ENCODE results near the gene MDK.

Gene MDK

DNA sequence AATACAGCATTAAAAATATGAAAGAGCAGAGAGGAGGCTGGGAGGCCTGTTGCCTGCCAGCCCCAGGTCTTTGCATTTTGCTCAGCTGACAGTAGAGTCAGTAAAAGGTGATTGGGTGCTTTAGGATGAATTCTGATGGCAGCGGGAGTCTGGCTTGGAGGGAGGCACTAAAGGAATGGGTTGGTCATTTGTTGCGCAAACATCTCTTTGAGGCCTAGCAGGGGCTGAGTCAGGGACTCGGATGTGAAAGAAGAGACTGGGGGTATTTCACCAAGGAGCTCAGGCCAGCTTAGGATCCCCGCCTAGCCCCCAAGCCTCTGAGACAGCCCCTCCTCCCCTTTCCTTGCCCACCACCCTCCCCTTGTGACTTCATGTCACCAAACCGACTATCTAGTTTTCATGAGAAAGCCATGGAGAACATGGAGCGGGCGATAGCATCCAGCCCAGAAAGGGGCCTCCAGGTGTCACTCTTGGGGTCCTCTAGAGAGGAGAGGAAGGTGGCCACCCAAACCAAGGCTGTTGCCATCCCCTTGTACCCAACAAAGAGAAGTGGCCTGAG is 24.5 kb upstream of the MDK start:
- no peak for DNase-seq (ENCODE audit: insufficient read length, low spot score)
- FAIRE-seq = no peak
- TF ChIP-seq POLR2A (IDR thresholded peaks at IDR 0.05; ENCODE audit: low read depth, low read length) = no peak
- no peak for TF ChIP-seq POLR2AphosphoS5 (IDR thresholded peaks at IDR 0.05; ENCODE audit: low read depth, low read length)
- TF ChIP-seq TAF1 (IDR thresholded peaks at IDR 0.05; ENCODE audit: low read depth, low read length) = no peak
- TF ChIP-seq SPI1 (IDR thresholded peaks at IDR 0.05; ENCODE audit: low read depth, low read length) = no peak
- no peak for TF ChIP-seq PAX5 (IDR thresholded peaks at IDR 0.05; ENCODE audit: insufficient read depth, low read length, severe bottlenecking)
- no peak for TF ChIP-seq POU2F2 (IDR thresholded peaks at IDR 0.05; ENCODE audit: low read depth, low read length)

DNA sequence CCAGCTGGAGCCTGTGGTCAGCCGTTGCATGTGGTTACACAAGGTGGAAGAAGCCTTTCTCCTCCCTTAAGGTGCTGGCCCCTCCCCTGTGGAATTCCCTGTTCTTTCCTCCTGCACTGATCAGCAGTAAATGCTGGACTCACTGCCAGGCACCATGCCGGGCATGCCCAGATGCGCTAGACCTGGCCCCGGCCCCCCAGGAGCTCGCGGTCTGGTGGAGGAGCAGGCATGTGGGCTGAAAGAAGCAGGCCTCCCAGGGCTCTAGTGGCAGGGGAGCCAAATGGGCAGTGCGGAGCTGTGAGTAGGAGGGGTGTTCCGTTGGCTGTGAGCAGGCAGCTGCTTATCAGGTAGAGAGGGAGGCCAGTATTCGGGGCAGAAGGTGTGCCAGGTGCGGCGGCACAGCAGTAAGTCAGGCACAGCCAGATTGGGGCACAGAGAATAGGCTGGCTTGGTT is 24.0 kb upstream of the MDK start:
- DNase-seq (ENCODE audit: insufficient read length, low spot score) (no peak), FAIRE-seq (no peak)
- TF ChIP-seq POLR2A (IDR thresholded peaks at IDR 0.05; ENCODE audit: low read depth, low read length) = no peak
- no peak for TF ChIP-seq PAX5 (IDR thresholded peaks at IDR 0.05; ENCODE audit: insufficient read depth, low read length, severe bottlenecking)
- TF ChIP-seq POU2F2 (IDR thresholded peaks at IDR 0.05; ENCODE audit: low read depth, low read length) = no peak
- TF ChIP-seq SPI1 (IDR thresholded peaks at IDR 0.05; ENCODE audit: low read depth, low read length) = no peak
- no peak for TF ChIP-seq POLR2AphosphoS5 (IDR thresholded peaks at IDR 0.05; ENCODE audit: low read depth, low read length)
- TF ChIP-seq TAF1 (IDR thresholded peaks at IDR 0.05; ENCODE audit: low read depth, low read length) = no peak

DNA sequence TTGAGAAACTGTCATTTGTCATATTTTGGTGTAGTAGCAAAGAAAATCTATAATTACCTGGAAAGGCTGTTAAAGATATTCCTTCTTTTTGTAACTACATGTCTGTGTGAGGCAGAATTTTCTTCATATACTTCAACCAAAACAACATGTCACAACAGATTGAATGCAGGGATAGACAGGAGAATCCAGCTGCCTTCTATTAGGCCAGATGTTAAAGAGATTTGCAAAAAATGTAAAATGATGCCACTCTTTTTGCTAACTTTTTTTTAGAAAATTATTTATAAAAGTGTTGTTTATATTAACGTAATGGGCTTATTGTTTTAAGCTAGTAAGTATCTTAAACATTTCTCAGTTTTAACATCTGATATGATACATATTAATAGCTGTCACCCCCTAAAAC is 21.5 kb upstream of the MDK start:
- no peak for DNase-seq (ENCODE audit: insufficient read length, low spot score)
- FAIRE-seq = no peak
- no peak for TF ChIP-seq POU2F2 (IDR thresholded peaks at IDR 0.05; ENCODE audit: low read depth, low read length)
- TF ChIP-seq POLR2AphosphoS5 (IDR thresholded peaks at IDR 0.05; ENCODE audit: low read depth, low read length) = no peak

DNA sequence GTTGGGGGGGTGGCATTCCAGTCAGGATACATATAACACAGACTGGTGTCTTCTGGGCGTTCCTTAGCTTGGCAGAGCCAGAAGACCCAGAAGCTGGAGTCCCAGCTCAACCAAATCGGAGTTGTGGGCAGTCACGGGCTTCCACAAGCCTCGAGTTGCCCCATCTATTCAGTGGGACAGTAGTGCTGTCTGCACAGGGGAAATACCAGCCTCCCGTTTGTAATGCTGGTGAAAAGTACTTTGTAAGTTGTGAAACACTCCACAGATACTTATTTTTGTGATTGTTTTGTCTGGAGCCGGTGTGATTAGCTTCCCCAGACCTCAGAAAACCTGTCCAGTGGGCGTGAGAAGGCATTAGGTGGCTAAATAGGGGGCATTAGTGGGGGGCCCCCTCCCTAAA is 20.6 kb upstream of the MDK start:
- DNase-seq (ENCODE audit: insufficient read length, low spot score) (no peak), FAIRE-seq (no peak)
- TF ChIP-seq TAF1 (IDR thresholded peaks at IDR 0.05; ENCODE audit: low read depth, low read length) = no peak
- no peak for TF ChIP-seq SPI1 (IDR thresholded peaks at IDR 0.05; ENCODE audit: low read depth, low read length)
- no peak for TF ChIP-seq POLR2A (IDR thresholded peaks at IDR 0.05; ENCODE audit: low read depth, low read length)
- TF ChIP-seq PAX5 (IDR thresholded peaks at IDR 0.05; ENCODE audit: insufficient read depth, low read length, severe bottlenecking) = no peak
- no peak for TF ChIP-seq POLR2AphosphoS5 (IDR thresholded peaks at IDR 0.05; ENCODE audit: low read depth, low read length)

DNA sequence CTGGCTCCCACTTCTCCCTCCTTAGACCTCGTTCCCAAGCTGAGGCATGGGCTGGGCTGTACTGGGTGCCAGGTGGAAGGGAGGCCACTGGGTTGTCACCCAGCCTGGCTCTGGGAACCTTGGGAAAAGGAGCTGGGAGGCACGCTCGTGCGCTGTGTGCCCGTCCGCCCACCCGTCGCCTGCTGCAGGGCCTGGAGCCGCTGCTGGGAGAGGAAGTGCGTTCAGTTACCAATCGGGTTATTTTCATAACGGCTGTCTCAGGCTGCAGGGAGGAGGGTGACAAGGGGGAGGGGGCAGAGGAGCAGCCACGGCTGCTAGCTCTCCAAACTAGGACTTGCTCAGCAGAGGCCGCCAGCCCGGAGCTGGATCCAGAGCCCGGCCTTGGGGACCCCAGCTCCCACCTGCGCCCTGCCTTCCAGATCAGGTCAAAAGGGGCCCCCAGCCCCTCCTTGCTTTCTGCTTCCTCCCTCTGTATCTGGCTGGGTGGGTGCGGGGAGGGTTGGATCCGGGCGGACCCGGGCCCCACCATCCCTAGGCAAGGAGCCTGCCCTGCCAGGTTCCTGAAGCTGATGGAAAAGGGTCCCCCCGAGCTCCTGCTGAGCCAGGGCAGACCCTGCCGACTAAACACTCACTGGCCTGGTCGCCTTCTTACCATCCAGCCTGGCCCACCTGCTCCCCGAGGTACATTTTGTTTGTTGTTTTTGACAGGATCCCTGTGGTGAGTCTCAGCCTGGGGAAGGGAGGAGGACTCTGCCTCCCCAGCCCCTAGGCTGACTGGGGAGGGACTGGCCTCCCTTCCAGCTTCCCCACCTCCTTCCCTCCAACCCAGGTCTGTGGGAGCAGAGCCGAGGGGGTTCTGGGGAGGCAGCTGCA is 19.9 kb upstream of the MDK start:
- peak; percentile 97 for DNase-seq (ENCODE audit: insufficient read length, low spot score)
- FAIRE-seq = peak; percentile 99
- TF ChIP-seq PAX5 (IDR thresholded peaks at IDR 0.05; ENCODE audit: insufficient read depth, low read length, severe bottlenecking) (no peak), POU2F2 (IDR thresholded peaks at IDR 0.05; ENCODE audit: low read depth, low read length) (peak; percentile 58; the same call in 1 of the 2 replicates), SPI1 (IDR thresholded peaks at IDR 0.05; ENCODE audit: low read depth, low read length) (peak; percentile 95), POLR2AphosphoS5 (IDR thresholded peaks at IDR 0.05; ENCODE audit: low read depth, low read length) (peak; percentile 73), TAF1 (IDR thresholded peaks at IDR 0.05; ENCODE audit: low read depth, low read length) (0 out of 2 replicates have a peak, but pooled peaks have one; percentile 40), POLR2A (IDR thresholded peaks at IDR 0.05; ENCODE audit: low read depth, low read length) (peak; percentile 56; the same call in 1 of the 2 replicates)

DNA sequence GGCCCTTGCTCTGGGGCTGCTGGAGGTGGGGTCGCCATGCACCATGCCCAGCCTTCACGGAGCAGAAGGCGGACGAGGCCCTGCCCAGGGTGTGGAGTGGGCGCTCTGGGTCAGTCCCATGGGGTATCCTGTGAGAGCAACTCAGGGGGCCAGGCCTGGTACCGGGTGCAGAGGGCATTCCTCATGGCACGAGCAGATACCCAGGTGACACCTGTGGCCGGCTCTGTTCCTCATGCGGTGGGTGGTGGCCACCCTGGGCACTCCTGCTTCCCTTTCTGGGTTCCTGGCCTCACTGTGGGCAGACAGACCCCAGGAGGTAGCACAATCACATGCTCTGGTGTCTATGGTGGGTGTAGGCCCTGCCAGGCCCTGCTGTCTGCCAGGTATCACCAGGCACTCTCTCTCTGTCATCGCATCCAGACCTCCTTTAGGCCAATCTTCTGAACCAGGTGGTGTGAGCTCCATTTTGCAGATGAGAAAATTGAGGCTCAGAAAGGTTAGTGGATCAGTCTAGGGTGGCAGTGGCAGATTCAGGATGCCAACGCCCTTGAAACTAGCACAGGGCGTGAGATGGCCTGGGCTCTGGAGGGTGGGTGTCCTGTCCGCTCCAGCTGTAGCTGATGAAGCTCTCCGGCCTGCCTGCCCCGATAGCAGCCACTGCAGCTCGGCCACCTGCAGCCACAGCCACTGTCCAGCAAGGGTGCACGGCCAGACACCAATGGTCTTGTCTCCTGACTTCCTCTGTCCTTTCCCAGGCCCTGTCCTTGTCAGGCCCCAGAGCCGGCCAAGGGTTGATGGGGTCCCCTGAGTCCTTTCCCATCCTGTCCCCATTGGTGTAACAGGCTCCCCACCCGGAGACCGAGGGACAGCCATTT is 19.1 kb upstream of the MDK start:
- DNase-seq (ENCODE audit: insufficient read length, low spot score) = no peak
- no peak for TF ChIP-seq SPI1 (IDR thresholded peaks at IDR 0.05; ENCODE audit: low read depth, low read length)
- no peak for TF ChIP-seq POU2F2 (IDR thresholded peaks at IDR 0.05; ENCODE audit: low read depth, low read length)
- TF ChIP-seq PAX5 (IDR thresholded peaks at IDR 0.05; ENCODE audit: insufficient read depth, low read length, severe bottlenecking) = no peak
- no peak for TF ChIP-seq POLR2A (IDR thresholded peaks at IDR 0.05; ENCODE audit: low read depth, low read length)
- no peak for TF ChIP-seq TAF1 (IDR thresholded peaks at IDR 0.05; ENCODE audit: low read depth, low read length)
- no peak for TF ChIP-seq POLR2AphosphoS5 (IDR thresholded peaks at IDR 0.05; ENCODE audit: low read depth, low read length)

DNA sequence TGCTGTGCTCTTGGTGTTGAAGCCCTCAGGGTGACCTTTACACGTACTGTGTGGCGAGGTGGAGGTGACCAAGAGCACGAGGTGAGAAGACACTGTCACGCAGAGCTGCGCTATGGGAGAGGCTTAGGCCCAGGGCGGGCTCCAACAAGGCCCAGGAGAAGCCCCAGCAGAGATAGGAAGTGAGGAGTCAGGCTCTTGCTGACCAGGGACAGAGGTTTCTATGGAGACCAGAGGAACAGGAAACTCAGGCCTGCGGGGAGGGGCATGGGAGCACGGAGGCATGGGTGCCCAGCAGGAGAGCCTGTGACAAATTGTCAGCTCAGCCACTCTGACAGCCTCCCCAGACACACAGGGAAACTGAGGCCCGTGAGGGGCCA is 18.4 kb upstream of the MDK start:
- DNase-seq (ENCODE audit: insufficient read length, low spot score) (no peak), FAIRE-seq (no peak)
- no peak for TF ChIP-seq POLR2A (IDR thresholded peaks at IDR 0.05; ENCODE audit: low read depth, low read length)
- no peak for TF ChIP-seq SPI1 (IDR thresholded peaks at IDR 0.05; ENCODE audit: low read depth, low read length)
- TF ChIP-seq TAF1 (IDR thresholded peaks at IDR 0.05; ENCODE audit: low read depth, low read length) = no peak
- no peak for TF ChIP-seq POU2F2 (IDR thresholded peaks at IDR 0.05; ENCODE audit: low read depth, low read length)
- no peak for TF ChIP-seq PAX5 (IDR thresholded peaks at IDR 0.05; ENCODE audit: insufficient read depth, low read length, severe bottlenecking)
- TF ChIP-seq POLR2AphosphoS5 (IDR thresholded peaks at IDR 0.05; ENCODE audit: low read depth, low read length) = no peak

More for the DNA sequence above, 19.1 kb upstream of the MDK start:
- FAIRE-seq = peak; percentile 61

DNA sequence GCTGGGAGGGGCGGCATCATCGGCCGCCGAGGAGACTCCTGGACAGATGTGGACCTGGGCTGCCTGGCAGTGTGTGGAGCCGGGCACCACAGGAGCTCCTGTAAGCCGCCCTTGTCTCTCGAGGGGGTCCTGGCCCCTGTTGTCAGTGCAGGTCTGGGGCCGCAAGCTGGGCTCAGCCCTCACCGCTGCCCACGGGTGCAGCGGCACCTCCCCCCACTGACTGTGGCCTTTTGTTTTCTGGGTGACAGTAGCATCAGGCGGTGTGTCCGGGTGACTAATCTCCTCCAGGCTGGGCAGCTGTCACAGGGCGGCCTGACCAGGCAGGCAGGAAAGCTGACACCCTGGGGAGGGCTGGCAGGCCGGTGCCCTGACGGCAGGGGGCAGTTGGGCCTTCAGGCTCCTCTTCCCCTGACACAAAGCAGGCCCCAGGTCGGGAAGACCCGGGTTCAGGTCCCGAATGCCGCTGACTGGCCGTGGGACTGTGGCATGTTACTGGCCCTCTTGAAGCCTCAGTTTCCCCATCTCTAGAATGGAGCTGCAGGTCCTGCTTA is 17.9 kb upstream of the MDK start:
- TF ChIP-seq SPI1 (IDR thresholded peaks at IDR 0.05; ENCODE audit: low read depth, low read length) = no peak
- TF ChIP-seq PAX5 (IDR thresholded peaks at IDR 0.05; ENCODE audit: insufficient read depth, low read length, severe bottlenecking) = no peak
- no peak for TF ChIP-seq POLR2AphosphoS5 (IDR thresholded peaks at IDR 0.05; ENCODE audit: low read depth, low read length)
- no peak for TF ChIP-seq TAF1 (IDR thresholded peaks at IDR 0.05; ENCODE audit: low read depth, low read length)
- no peak for TF ChIP-seq POLR2A (IDR thresholded peaks at IDR 0.05; ENCODE audit: low read depth, low read length)
- TF ChIP-seq POU2F2 (IDR thresholded peaks at IDR 0.05; ENCODE audit: low read depth, low read length) = no peak
- no peak for FAIRE-seq
- no peak for DNase-seq (ENCODE audit: insufficient read length, low spot score)
